ENCODE results near the gene RYR2.

The RYR2 gene

DNA sequence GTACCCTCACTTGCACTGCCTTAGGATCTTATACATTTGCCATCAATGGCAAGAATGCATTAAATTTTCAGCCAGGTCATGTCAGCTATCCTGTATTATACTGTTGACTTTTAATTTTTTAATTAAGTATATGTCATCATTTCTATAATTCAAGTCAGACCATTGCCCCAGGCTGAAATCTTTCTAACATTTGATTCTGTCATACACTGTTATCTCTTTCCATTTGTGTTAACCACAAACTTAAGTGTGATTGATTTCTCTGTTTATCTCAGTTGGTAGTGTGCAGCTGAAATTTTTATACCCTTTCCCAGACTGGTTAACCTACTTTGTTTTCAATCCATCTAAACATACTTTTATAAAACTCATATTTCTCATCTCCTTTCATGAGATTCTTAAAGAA, 695.5 kb downstream of the RYR2 start:
- DNase-seq (no peak), ATAC-seq (no peak)

DNA sequence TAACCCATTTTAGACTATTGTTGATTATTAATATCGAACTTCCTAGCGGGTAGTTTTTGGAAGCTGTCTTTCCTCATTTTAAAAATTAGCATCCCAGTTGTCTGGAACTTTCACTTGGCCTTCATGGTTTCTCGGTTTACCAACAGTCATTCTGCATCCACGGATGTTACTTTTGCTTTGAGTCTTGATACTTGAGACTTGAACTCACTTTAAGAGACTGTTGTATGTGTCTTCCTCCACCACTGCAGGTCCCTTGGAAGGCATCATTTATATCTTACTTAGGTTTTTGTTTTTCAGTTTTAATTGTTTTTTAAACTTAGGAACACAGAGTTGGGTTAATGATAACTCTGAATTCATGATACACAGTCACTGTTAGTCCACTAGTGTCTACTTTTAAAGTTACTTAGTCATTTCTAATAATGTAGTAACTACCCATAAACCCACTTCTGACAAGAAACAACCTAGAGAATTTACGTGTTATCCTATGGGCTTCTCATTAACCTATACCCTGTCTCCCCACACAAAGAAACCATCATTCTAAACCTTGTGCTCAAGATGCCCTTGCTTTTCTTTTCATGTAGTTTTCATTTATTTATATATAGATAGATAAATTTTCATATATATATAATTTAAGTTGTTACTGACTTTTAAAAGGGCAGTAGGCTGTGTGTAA, 696.1 kb downstream of the RYR2 start:
- DNase-seq: no peak
- no peak for ATAC-seq

DNA sequence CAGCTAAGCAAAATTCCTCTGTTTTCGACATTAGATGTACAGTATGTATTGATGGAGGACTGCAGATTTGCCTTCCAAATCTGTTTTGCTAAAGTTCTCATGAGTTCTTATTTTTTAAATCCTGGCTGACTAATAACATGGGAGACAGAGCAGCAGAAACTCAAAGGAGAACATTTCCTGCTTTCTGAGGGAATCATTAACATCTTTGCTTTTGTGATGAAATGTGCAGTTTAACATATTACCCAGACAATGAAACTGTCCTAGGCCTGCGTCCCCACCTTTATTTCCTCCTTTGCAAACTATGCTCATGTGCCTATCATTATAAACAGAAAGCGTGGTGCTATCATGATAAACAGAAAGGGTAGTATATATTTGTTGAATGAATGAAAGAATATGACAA, 698.9 kb downstream of the RYR2 start:
- DNase-seq (no peak), ATAC-seq (no peak)

DNA sequence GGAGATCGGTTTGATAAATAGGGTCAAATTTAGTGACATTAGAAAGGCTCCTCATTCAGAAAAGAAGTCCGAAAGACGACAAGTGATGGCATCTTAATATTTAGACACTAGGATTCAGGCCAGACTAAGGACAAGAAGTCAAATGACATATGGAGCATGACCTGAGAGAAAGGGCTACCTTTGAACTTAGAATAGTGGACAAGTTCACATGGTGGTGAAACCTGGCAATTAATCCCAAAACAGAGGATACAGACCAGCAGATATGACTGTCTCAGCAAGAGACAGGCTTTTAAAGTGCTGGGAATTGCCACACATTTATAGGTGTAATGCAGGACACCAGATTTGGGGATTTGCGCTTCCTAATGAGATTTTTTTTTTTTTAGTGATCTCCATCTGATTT, 703.6 kb downstream of the RYR2 start:
- no peak for DNase-seq
- ATAC-seq: no peak

DNA sequence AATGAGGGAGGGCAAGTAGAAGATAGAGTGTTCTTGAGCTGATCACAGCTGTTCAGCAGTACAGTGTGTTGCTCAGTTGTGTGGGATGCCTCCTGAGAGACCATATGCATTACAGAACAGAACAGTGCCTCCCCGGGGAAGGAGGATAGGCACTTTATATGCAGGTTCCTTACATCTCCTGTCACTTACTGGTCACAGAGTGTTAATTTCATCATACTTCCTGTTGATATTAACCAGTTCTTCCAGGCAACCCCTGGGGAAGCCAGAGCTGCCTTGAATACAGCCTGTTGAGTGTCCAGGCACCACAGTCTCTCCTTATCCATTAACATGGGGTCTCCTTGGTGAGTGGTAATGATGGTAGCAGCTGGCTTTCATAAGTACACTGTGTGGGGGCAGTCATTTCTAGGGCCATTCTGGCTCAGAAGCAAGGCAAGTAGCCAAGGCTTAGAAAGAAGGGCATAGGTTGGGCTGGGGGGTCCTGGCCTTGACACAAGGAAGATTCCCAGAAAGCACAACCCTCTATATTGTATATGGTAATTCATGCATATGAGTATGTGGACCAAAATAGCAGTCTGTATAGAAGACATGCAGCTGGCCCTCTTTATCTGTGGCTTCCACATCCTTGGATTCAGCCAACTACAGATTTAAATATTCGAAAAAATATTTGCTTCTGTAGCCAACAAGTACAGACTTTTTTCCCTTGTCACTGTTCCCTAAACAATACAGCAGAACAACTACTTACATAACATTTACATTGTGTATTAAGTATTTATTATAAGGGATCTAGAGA, 706.4 kb downstream of the RYR2 start:
- ATAC-seq (no peak), DNase-seq (no peak)

DNA sequence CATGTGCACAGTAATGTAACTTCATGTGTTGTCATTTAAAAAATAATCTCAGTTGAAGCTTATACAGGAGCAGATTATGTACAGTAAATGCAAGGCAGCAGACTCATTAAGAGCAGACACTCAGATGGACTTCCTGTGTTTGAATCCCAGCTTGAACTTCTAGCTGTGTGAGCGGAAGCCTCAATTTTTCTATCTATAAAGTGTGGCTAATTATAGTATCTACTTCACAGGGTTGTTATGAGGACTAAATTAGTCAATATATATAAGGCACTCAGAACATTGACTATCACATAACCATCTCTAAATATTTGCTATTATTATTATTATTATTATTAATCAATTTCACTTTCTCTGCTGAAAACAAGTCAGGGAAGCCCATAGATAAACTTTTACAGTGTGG, 707.1 kb downstream of the RYR2 start:
- ATAC-seq: no peak
- DNase-seq: no peak

DNA sequence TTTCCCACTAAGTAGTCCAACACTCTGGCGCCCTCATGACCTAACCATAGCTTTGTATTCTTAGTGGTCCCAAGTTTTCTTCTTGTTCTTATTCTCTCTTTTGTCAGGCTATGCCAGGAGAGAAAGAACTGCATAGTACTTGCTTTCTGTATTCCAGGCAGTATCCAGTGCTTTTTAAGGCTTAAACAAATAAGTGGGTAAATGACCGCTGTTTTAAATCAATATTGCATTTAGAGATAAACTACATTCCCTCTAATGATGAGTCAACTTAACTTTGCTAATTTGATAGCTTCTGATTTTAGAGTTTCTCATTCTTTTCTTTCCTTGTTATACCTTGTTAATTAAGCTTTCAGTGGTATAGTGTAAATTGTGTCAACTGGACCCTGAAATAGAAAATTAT, 709.1 kb downstream of the RYR2 start:
- DNase-seq: no peak
- ATAC-seq: no peak

DNA sequence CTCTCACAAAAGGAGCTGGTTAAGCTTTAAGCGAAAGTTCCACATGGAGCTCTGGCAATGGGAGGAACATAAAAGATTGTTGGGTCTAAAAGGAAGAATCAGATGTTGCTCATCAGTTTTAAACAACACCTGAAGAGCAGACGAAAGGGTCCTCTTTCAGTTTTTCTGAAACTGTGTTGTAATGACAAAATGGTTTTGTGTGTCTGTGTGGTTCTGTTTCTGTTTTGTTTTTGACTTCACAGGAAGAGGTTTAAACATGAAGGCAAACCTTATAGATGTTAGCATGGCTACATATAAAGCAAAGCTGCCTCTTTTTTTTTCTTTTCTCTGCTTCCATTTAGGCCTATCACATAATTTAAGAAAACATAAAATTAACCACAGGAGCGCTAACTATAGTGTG, 712.6 kb downstream of the RYR2 start:
- DNase-seq: no peak
- no peak for ATAC-seq

DNA sequence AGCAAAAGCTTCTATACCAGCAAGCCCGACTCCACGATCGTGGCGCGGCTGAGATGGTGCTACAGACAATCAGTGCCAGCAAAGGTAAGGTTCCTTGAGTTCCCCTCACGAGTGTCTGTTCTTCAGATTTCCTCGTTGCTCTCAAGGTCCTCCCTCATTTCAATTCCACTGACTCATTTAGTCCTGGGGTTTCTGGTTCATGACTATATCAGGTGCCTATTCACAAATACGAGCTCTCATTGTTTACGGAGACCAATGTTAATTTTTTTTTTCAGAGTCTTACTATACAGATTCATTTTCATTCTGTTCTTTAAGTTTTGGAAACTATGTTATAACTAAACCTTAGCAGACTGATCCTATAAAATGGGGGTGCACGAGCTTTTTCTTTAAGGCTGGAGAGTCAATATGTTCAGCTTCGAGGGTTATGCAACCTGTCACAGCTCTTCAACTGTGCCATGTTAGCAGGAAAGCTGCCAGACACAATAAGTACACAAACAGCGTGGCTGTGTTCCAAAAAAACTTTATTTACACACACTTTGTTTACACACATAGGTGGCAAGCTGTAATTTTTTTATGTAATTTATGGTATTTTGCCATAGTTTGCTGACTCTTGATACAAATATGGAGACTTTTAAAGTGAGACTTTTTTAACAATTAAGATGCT, 714.5 kb downstream of the RYR2 start:
- DNase-seq (no peak), ATAC-seq (no peak)

DNA sequence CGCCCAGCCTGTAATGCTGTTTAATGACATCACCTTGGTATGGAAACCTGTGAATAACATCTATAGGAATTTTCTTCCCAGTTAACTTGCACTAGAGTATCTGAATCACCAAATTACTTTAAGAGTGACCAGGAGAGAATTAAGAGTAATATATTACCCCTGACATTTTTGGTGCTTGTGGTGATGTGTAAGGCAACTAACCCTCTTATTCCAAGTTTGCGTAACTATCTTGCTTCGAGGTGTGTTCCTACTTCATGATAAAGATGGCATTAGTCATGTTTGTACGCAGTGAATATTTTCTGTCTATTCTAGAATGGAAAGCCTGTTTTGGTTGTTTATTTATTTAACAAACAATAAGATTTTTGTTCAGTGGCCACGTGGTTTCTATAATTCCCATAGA, 717.4 kb downstream of the RYR2 start:
- DNase-seq: no peak
- ATAC-seq: no peak

DNA sequence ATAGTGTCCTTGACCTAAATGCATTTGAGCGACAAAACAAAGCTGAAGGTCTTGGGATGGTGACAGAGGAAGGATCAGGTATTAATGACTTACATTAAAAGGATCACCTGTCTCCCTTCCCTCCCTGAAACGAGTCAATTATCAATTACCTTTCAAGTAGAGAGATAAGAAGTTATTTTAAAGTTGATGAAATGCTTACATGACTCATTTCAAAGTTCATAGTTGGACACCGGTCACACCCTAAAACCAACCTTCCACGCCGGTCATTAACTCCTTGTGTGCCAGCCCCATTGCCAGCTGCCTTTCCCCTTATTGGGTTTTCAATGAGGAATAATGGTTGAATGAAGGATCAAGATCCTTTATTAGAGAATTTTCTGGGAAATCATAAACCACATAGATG, 719.0 kb downstream of the RYR2 start:
- no peak for ATAC-seq

DNA sequence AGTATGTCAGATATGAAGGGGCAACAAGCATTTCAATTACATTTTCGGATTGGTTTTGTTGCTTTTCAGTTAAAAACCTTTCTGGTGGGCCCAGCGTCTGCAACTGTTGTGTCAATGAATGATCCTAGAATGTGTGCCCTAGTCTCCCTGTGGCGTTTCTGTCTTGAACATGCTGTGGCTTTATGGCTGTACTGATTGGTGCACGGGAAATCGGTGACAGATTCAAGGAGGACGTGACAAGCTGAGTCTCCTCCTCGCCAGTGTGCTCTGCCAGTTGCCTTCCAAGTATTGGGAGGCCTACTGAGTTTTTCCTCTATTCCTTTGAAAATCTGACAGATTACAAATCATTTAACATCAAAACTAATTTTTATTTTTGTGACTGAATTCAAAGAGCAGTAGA, 721.2 kb downstream of the RYR2 start:
- no peak for DNase-seq
- ATAC-seq: no peak

More for the DNA sequence above, 719.0 kb downstream of the RYR2 start:
- no peak for DNase-seq

DNA sequence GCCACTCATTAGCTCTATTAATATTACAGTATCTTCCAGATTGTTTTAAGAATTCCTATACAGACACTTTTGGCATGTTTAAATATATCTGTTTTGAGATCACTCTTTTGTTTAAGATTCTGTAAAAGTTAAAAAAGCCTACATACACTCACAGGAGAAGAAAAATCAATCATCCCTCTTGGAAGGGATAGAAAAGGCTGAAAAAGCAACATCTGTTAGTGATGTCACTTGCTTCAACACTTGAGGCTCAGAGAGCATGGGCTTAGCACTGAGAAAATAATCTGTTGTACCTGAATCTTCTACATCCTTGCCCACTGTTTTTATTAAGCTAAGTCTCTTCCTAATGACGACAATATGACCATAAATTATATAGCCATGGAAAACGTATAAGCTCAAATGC, 721.8 kb downstream of the RYR2 start:
- no peak for ATAC-seq
- DNase-seq: no peak

DNA sequence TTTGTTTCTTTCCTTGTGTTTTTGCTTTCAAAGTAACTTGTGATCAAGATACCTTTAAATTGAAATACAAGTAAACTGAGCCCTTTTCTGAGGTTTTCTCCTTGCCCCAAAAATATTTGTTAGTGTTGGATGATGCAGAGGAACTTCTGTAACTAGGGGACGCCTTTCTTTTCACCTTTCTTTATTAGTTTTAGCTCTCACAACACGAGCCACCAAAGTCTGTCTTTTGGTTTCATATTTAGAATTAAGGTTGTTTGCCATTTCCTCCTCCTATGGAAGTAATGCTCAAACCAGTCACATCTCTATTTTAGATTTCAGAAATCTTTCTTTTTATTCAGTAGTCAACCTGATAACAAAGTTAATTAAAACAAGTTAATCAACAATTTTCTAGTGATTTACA, 727.9 kb downstream of the RYR2 start:
- ATAC-seq: no peak

DNA sequence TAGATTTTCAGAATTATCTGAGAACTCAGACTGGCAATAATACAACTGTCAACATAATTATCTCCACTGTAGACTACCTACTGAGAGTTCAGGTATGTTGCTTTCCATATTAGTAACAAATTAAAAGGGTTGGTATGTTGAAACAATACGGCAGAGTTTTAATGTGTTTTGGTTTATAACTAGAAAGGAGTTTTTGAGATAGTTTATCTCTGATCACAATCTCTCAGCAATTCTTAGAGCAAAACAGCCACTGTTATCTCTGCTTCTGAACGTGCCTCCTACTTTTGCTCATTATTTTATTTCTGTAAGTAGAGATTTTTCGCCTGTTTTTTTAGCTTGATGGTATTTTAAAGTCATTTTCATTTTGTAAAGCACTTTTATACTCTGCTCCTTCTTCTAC, 730.0 kb downstream of the RYR2 start:
- no peak for DNase-seq
- no peak for ATAC-seq

More for the DNA sequence above, 727.9 kb downstream of the RYR2 start:
- DNase-seq: no peak

DNA sequence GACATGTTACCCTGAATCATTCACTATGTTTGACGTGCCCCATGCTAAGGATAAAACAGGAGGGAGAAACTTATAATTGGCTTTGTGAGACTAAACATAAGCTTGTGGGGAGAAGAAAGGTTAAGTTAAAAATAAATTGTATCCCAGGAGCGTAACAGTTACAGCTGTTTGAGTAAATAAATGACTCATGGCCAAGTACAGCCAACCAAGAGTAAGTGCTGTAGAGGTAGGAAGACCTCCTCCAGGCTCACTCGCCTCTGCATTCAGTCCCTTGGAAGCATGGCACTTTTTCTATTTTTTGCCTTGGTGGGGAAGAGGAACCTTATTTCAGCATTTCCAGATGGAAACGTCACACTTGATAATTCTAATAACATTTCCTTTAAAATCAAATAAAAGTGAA, 732.3 kb downstream of the RYR2 start:
- ATAC-seq (no peak), DNase-seq (no peak)

DNA sequence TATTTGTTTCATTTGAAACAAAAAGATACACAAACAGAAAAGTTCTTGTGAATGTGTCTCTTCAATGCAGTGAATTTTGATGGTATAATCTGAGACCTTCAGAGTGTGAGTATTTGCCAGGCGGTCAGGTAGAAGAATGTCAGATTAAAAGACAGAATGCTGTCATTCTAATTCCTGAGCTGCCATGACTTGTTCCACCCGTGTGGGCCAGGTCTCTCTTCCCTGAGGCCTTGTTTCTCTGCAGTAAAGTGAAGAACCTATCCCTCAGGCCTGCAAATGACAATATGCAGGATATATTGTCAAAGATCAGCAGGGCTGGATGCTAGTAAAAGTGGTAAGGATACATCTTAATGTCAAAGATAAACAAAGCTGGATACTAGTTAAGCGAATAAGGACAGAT, 737.4 kb downstream of the RYR2 start:
- ATAC-seq (no peak), DNase-seq (no peak)

DNA sequence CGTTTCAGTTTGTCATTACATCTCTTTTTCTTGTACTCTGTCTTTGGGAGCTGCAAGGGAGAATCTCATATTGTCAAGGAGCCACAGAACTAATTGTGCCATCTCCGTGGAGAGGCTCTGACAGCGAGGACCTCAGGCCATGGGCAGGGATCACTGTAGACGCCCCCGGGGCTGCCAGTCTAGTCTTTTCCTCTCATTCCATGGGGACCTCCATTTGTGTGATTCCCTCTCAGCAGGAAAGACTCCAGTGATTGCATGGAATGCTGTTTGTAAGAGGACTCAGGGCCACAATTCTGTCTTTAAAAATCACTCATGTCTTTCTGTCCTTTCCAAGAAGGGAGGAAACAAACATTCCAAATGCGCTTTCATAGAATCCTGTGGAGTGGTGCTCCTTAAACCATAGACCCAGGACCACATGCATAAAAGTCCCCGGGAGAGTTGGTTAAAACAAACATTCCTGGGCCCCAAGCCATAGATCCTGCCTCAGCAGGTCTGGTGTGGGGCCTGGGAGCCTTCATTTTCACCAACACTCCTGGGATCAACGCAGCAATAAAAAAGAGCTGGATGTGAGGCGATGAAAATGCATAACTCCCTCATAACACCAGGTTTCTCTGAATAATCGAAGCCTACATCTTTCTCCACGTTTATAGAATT, 744.2 kb downstream of the RYR2 start:
- ATAC-seq: no peak

DNA sequence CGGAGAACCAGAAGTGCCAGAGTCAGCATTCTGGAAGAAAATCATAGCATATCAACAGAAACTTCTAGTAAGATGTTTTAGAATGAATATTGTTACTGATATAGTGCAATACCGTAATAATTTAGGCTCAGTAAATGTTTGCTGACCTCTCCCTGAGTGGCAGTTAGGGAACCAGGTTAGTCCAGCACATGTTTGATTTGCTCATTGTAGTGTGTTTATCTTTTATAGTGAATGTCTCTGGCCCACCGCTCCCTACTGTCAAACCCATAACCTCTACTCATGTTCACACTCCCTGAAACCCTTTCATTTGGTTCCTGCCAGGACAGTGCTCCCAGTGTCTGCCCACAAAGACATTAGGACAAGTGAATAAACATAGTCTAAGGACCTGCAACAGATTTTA, 746.1 kb downstream of the RYR2 start:
- no peak for ATAC-seq
- no peak for DNase-seq

More for the DNA sequence above, 744.2 kb downstream of the RYR2 start:
- no peak for DNase-seq

DNA sequence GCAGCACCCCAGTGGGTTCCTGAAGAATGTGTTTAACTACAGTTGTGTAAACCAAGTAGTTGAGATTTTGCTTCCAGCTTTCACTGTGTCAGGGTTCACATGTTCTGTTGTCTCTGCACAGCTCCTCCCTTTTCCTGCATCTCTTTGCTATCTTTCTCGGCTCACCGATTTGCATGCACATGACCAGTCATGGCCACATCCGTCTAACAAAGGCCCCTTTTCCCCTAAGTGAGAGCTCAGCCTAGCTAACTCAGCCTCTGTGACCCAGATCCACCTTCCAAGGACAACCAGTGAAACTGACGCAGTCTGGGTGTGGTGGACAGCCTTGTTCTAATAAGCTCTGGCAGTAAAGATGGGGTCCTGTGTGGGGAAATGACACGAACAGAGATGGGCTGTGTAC, 747.6 kb downstream of the RYR2 start:
- no peak for ATAC-seq
- no peak for DNase-seq

DNA sequence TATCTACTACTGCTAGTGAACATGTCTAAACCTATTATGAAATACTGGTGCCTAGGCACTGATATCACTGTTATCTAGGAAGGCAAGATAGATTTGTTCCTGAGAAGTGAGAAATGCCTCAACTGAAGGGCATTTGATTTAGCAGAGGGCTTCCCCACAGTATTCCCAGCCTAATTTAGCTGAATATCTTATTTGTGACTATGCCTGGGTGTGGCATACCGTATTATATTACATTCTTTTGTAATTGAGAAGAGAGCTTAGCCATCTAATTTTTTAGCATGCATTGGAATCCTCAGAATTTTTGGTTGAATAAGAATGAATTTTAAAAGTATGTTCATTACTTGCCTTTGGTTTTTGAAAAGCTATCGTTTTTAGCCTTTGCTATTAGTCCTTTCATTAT, 749.6 kb downstream of the RYR2 start:
- no peak for ATAC-seq

DNA sequence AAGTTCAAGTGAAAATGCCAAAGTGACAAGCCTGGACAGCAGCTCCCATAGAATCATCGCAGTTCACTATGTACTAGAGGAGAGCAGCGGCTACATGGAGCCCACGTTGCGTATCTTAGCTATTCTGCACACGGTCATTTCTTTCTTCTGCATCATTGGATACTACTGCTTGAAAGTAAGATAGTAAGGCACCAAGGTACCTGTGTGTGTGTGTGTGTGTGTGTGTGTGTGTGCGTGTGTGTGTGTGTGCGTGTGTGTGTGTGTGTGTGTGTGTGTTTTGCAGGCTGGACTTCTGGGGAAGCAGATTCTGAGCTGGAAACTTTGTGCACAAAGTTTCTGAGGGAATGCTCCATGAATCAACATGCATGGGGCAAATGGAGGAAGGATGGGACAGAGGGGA, 750.2 kb downstream of the RYR2 start:
- ATAC-seq: no peak
- no peak for DNase-seq

More for the DNA sequence above, 749.6 kb downstream of the RYR2 start:
- DNase-seq: no peak

DNA sequence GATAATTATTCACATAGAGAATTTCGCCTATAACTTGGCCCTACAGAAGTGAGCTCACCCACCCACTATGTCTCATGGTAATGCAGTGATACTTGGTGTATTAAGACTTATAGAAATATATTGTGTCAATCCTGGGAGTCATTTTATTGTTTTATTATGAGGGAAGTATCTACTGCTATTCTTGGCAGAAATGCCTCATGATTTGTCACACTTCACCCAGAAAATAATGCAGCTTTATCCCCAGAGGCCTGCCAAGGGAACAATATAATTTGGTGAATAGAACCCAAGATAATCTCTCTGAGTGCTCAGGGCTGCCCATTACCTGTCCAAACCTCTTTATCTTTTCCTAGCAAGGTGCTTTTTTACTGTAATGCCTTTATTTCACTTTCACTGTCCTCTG, 750.7 kb downstream of the RYR2 start:
- ATAC-seq: no peak
- DNase-seq: no peak
